HS-27A (cell line): Measurements from ENCODE around the gene SEC14L5.

Experiments
- DNase-seq: peaks from one replicate; pipeline ENCODE4 v3.0.0-alpha.2; 2012; ENCODE audit warnings: low read depth, missing footprints

Gene SEC14L5

DNA sequence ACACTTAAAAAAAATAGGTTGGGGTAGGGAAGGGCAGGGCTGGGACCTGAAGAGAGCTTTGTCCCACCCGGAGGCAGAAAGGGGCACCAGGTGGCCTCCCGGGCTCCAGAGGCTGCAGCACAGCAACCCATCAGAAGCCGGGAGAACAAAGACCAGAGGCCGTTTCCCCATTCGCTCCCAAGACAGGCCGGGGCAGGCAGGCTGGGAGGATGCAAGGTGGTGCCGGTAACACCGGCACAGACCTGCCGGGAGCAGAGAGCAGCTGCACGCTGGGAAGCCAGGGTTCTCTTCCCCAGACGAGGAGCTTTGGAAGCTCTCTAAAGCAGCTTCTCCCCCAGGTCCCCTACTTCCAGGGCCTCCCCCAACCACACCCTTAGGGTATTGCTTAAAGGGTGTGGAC, 26.7 kb upstream of the SEC14L5 start:
- no peak for DNase-seq

DNA sequence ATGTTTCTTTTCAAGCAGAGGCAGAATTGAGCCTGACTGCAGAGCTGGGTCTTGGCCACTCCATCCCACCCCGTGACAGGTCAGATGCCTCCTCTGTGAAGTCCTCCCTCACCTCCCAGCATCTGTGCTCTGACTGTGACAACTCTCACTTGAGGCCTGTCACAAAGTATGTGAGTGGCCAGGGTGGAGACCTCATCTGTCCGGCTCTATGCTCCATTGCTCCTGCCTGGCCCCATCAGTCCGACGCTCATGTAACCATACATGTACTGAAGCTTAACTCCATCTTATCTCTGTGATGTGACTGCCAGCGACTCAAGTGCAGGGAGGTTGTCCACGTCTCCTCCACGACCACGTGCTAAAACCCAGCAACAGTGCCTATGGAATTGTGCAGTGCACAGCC, 24.7 kb upstream of the SEC14L5 start:
- DNase-seq: no peak

DNA sequence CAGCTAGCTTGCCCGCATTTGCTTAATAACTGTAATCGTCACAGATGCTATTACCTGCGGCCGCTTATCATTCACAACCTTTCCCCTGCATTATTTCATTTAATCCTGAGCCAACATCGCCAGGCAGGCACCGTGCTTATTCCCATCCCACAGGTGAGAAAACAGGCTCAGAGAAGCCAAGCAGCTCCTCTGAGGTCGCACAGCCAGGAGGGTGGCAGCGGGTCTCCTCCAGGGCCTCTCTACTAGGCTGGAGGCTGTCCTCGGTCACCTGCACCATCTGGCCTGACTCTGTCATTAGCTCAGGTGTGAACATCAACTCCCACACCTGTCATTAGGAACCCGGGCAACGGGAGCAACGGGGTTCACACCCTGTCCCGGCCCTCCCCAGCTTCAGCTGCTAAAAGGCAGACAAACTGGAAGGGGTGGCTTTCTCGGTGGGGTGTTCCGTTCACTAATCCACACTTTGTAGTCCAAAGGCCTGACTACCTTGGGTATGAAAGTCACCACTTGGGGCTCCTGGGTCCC, 24.2 kb upstream of the SEC14L5 start:
- no peak for DNase-seq

DNA sequence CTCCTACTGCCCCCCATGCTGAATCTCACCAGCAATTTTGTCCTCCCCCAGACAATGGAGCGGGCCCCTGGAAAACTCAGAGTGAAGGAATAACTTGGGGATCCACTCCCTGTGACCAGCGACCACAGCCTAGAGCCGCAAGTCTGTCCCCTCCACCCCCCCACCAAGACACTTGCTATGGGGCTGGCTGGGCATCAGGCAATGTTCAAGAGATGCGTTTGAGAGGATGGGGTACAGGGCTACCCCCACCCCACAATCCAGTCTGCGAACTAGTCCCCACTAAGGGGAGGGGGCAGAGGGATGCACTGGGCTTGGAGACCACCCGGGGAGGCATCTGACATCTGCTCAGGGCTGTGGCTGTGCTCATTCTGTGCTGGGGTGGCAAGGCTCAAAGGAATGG, 23.5 kb upstream of the SEC14L5 start:
- DNase-seq: no peak

DNA sequence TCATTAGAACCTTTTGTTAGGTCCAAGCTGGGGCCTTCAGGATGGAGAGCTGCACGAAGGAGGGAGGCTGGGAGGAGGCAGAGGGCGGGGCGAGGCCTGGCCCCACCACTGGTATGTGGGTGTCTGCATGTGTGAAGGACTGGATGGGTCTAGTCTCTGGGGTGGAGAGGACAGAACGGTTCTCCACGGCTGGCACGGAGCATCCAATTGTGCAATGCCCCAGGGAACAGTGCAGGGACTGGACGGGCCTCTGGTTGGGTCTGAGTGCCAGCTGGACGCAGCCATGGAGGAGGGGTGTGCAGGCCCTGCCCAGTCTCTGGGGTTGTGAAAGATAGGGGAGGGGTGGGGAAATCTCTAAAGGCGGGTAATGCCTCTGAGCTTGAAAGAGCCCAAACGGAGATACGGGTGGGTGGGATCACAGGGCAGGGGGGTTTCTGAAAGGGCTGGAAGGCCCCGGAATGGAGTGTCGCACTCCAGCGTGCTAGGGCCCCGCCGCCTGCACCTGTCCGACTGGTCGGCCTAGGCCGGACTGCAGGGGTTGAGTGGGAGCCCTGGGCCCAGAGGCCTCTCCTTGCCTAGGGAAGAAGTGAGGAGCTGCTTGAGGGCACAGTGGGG, 22.8 kb upstream of the SEC14L5 start:
- DNase-seq: no peak

GRCh38 chr16:4936181-4936990, 21.7 kb upstream of the SEC14L5 start:
- no peak for DNase-seq

DNA sequence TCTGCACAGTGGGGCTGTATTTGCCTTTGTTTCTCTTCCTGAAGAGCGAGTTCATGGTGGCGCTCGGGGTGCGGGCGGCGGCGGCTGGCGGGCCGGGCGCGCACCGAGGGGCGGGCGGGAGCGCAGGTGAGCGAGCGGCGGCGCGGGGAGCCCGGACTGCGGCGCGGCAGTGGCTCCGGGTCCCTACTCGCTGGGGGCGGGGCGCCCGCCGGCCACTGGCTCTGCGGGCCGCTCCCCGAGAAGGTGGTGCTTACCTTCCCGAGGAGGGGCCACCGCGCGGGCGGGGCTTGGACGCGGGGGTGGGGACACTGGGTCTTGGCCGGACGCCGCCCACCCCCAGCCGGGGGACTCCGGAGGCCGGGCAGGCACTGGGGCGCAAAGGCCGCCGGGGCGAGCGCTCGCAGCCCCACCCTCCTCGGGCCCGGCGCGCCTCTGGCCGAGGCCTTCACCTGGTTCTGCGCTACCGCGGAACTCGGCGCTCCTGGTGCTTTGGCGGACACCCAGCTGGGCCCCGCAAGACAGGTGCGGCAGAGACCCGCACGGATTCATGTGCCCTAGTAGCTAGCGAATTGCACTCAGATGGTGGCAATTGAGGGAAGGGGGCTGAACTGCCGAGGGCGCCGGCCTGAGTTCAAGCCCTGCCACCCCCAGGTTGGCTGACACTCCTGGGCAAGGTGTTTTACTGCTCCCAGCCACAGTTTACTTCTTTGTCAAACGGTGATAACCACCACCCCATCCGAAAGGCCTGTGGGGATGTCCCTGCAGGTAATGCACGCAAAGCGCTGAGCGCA, 20.9 kb upstream of the SEC14L5 start, which contains the start of gene PPL:
Gene PPL, minus strand, starts transcription at position 158 of the 791 bp plus-strand sequence. Its CDS starts 103 bp downstream, at position 55.
- no peak for DNase-seq

GRCh38 chr16:4937782-4938682, 20.1 kb upstream of the SEC14L5 start:
- no peak for DNase-seq

- no peak for DNase-seq
These were observed 19.5 kb upstream of the SEC14L5 start for GRCh38 chr16:4938683-4939030.

- no peak for DNase-seq
These were observed 17.4 kb upstream of the SEC14L5 start for GRCh38 chr16:4940719-4941118.

DNA sequence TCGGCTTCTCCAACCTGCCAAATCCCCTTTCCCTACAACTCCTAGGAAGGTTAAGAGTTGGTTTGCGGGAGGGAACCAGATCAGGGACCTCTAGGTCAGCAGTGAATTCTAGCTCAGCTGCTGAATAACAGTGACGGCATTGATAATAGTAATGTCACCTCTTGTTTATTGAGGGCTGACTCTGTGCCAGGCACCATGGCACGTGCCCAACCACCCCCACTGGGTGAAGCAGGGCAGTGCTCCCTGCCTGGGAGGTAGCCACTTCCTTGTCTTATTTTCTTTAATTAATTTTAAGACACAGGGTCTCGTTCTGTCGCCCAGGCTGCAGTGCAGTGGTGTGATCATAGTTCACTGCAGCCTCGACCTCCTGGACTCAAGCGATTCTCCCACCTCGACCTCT, 15.6 kb upstream of the SEC14L5 start:
- DNase-seq: no peak

GRCh38 chr16:4944333-4945281, 13.5 kb upstream of the SEC14L5 start:
- DNase-seq: peak; percentile 94

GRCh38 chr16:4945560-4946502, 12.3 kb upstream of the SEC14L5 start:
- no peak for DNase-seq

GRCh38 chr16:4946917-4947316, 11.2 kb upstream of the SEC14L5 start:
- no peak for DNase-seq

- no peak for DNase-seq
These were observed 10.2 kb upstream of the SEC14L5 start for GRCh38 chr16:4947722-4948503.

DNA sequence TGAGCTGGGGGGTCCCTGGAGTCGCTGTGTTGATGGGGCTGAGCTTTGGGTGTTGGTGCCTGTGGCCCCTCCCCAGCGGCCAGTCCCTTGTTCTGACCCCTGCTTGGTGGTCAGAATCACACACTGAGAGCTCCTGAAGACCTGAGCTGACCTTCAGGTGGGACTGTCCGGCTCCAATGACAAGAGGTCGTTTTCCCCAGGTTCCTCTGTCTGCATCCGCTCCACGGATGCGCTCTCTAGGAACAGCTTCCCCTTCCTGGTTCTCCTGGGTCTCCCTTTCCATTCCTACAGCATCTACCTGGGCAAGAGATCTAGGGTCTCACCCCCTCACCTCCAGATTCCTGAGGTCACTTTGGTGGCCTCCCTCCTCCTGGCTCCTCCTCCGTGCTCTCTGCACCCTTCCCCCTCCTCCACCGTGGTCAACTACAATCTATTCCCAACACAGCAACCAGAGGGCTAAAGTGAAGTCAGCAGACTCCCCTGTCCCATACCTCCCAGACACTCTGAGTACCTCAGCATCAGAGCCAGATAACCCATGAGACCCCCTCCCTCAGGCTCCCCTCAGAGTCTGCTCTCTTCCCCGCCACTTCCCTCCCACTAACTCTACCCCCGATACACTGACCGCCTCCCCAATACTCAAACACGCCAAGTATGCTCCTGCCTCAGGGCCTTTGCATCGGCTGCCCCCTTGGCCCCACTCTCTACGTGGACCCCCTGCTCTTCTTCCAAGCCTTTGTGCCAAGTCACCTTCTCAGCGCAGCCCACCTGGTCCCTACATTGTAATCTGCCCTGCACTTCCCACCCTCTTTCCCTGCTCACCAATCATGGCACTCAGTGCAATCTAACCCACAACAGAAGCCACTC, 9.0 kb upstream of the SEC14L5 start:
- DNase-seq: no peak

DNA sequence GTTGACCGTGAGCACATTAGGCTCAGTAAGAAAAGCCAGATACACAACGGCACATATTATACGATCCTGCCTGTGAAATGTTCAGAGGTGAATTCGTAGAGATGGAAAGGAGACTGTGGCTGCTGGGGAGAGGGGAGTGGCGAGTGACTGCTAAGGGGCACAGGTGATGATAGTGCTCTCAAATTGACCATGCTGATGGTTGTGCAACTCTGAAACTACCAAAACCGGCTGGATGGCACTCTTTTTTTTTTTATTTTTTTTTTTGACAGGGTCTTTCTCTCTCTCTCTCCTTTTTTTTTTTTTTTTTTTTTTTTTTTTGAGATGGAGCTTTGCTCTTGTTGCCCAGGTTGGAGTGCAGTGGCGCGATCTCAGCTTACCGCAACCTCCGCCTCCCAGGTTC, 8.1 kb upstream of the SEC14L5 start:
- DNase-seq: no peak
